ENCODE results near the gene ATRX. TPM values are rescaled to one million over a fixed set of nuclear protein-coding genes. Genes with fewer than 3 reads are reported as not detected.
"Not testable (repeated sequence)": the region's sequence is repeated elsewhere in the genome, so short reads cannot be mapped to it uniquely, and the experiment has no call there.

Gene ATRX
- total RNA-seq, 1 donor from 2014 or later: 86.8 TPM

GRCh38 chrX:77635373-77635772 lies 150.6 kb downstream of the ATRX start:
- DNase-seq (ENCODE audit: low spot score): no peak
- intact Hi-C loops (cut with DNase I): no loop called here

GRCh38 chrX:77628294-77629025 lies 157.6 kb downstream of the ATRX start:
- intact Hi-C loops (cut with DNase I): no loop called here
- no peak for DNase-seq (ENCODE audit: low spot score)

- no peak for DNase-seq (ENCODE audit: low spot score)
- intact Hi-C loops (cut with DNase I): no loop called here
These were observed 163.3 kb downstream of the ATRX start for GRCh38 chrX:77622672-77623071.

DNA sequence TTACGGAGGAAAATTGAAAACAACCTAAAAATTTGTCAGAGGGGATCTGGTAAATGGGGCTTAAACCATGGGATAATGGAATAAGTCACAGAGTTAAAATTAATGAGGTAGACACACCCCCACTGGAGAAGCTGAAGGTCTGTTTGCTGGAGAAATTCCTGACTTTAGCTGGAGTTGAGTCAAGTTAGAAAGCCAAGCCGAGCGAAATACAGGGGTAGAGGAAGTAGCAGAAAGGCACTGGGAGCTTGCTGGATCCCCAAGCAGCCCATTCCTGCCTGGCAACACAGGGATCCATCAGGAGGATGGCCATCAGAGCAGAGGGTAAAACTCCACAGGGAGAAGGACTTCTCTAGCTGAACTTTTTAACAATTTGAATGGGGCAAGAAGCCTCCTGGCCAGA lies 163.8 kb downstream of the ATRX start:
- intact Hi-C loops (cut with DNase I): no loop called here
- DNase-seq (ENCODE audit: low spot score): no peak

GRCh38 chrX:77621453-77621852 lies 164.6 kb downstream of the ATRX start:
- intact Hi-C loops (cut with DNase I); DNase-seq (ENCODE audit: low spot score): not testable (repeated sequence)

- intact Hi-C loops (cut with DNase I): no loop called here
- DNase-seq (ENCODE audit: low spot score): no peak
These were observed 168.8 kb downstream of the ATRX start for GRCh38 chrX:77617206-77617605.

GRCh38 chrX:77603635-77604336 lies 182.2 kb downstream of the ATRX start:
- intact Hi-C loops (cut with DNase I): no loop called here
- DNase-seq (ENCODE audit: low spot score): no peak

DNA sequence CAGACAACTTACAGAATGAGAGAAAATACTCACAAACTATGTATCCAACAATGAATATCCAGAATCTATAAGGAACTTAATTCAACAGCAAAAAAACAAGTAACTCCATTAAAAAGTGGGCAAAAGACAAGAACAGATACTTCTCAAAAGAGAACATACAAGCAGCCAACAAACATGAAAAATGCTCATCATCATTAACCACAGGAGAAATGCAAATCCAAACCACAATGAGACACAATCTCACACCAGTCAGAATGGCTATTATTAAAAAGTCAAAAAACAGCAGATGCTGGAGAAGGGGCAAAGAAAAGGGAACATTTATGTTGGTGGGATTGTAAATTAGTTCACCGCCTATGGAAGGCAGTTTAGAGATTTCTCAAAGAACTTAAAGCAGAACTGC lies 188.5 kb downstream of the ATRX start:
- intact Hi-C loops (cut with DNase I): no loop called here
- no peak for DNase-seq (ENCODE audit: low spot score)

DNA sequence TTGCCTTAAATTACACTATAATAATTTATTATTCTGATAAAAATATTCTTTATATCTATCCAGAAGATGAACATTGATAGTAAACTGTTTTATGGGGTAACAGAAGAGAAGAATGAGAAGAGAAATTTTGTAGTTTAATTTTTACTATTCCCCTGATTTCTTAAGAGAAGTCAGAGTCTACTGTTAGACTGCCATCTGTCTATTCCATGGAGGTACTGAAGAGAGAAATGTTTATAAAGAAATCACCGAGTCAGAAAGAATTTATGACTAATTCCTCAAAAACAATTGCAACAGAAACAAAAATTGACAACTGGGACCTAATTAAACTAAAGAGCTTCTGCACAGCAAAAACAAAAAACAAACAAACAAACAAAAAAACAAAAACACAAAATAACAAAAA lies 188.9 kb downstream of the ATRX start:
- intact Hi-C loops (cut with DNase I): no loop called here
- DNase-seq (ENCODE audit: low spot score): no peak

- DNase-seq (ENCODE audit: low spot score): no peak
- intact Hi-C loops (cut with DNase I): no loop called here
These were observed 190.2 kb downstream of the ATRX start for GRCh38 chrX:77595848-77596247.

- intact Hi-C loops (cut with DNase I): no loop called here
- no peak for DNase-seq (ENCODE audit: low spot score)
These were observed 213.7 kb downstream of the ATRX start for GRCh38 chrX:77572322-77572721.

GRCh38 chrX:77565278-77565677 lies 220.7 kb downstream of the ATRX start:
- intact Hi-C loops (cut with DNase I): no loop called here

DNA sequence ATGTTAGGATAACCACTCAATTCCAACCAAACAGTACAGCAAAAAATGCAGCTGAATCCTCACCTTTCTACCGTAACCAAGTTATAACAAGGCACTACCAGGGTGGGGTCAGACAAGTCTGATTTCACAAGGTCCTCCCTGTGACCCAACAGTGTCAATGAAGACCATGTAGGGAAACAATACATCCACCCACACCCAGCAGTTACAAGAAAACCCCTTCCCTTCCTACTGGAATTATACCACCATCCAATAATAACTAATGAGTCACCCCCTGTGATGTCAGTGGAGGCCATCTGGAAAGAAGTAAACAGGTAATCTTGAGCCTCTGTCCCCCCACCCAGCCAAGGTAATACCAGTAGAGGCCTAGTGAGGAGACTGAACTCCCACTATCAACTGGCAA lies 221.2 kb downstream of the ATRX start:
- no peak for DNase-seq (ENCODE audit: low spot score)
- intact Hi-C loops (cut with DNase I): no loop called here

More at GRCh38 chrX:77565278-77565677, 220.7 kb downstream of the ATRX start:
- no peak for DNase-seq (ENCODE audit: low spot score)

- DNase-seq (ENCODE audit: low spot score): no peak
- intact Hi-C loops (cut with DNase I): no loop called here
These were observed 224.6 kb downstream of the ATRX start for GRCh38 chrX:77561372-77561771.

GRCh38 chrX:77556276-77556675 lies 229.7 kb downstream of the ATRX start:
- no peak for DNase-seq (ENCODE audit: low spot score)
- intact Hi-C loops (cut with DNase I): no loop called here

- DNase-seq (ENCODE audit: low spot score): no peak
- intact Hi-C loops (cut with DNase I): no loop called here
These were observed 237.3 kb downstream of the ATRX start for GRCh38 chrX:77548751-77549150.

DNA sequence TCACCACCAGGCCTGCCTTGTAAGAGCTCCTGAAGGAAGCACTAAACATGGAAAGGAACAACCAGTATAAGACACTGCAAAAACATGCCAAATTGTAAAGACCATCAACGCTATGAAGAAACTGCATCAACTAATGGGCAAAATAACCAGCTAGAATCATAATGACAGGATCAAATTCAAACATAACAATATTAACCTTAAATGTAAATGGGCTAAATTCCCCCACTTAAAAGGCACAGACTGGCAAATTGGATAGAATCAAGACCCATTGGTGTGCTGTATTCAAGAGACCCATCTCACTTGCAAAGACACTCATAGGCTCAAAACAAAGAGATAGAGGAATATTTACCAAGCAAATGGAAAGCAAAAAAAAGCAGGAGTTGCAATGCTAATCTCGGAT lies 246.2 kb downstream of the ATRX start:
- intact Hi-C loops (cut with DNase I); DNase-seq (ENCODE audit: low spot score): not testable (repeated sequence)

GRCh38 chrX:77531261-77531660 lies 254.8 kb downstream of the ATRX start:
- intact Hi-C loops (cut with DNase I); DNase-seq (ENCODE audit: low spot score): not testable (repeated sequence)

- DNase-seq (ENCODE audit: low spot score): no peak
- intact Hi-C loops (cut with DNase I): no loop called here
These were observed 258.0 kb downstream of the ATRX start for GRCh38 chrX:77528034-77528433.

DNA sequence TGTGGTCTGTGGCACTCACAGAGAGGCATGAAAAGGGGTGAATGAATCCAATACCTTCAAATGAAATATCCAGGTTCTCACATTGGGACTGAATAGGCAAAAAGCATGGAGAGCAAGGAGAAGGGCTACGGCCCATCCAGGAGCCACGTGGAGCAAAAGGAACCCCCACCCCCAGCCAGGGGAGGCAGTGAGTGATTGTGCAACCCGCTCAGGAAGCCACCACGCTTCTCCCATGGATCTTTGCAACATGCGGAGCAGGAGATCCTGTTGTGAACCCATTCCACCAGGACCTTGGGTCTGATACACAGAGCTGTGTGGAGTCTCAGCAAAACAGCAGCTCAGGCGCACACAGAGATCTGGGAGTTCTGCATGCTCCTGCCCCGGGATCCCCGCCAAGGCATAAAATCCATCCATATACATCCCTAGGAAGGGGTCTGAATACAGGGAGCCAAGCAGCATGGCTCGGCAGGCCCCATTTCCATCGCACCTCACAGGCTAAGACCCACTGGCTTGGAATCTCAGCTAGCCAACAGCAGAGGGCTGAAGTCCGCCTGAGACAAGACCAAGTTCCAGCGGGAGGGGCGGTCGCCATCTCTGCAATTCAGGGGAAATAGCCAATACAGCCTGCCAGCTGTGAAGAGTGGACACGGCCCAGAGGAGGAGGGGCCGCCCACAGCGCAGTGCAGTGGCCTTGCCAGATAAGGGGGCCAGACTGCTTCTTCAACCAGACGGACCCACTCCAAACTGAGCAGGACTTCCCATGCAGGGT lies 258.6 kb downstream of the ATRX start:
- DNase-seq (ENCODE audit: low spot score): no peak
- intact Hi-C loops (cut with DNase I): no loop called here

DNA sequence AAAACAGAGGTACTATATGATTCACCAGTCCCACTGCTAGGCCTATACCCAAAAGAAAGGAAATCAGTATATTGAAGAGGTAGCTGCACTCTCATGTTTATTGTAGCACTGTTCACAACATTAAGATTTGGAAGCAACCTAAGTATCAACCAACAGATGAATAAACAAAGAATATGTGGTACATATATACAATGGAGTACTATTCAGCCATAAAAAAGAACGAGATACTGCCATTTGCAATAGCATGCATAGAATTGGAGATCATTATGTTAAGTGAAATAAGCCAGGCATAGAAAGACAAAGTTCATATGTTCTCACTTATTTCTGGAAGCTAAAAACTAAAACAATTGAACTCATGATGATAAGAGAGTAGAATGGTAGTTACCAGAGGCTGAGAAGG lies 266.3 kb downstream of the ATRX start:
- intact Hi-C loops (cut with DNase I): no loop called here
- DNase-seq (ENCODE audit: low spot score): no peak

All from cardiac septum (tissue), 1 donor.